ENCODE data around the gene DR1.
"Not testable (repeated sequence)": the region's sequence is repeated elsewhere in the genome, so short reads cannot be mapped to it uniquely, and the experiment has no call there.

Gene DR1

GRCh38 chr1:93374334-93375106 is 28.8 kb downstream of the DR1 start:
- no peak for DNase-seq (ENCODE audit: low read depth in 2 of 2, low spot score in 1 of 2)

GRCh38 chr1:93384656-93385055 is 38.9 kb downstream of the DR1 start:
- no peak for DNase-seq (ENCODE audit: low read depth in 2 of 2, low spot score in 1 of 2)

GRCh38 chr1:93386268-93386667 is 40.6 kb downstream of the DR1 start:
- not testable (repeated sequence) for DNase-seq (ENCODE audit: low read depth in 2 of 2, low spot score in 1 of 2)

GRCh38 chr1:93394514-93394913 is 48.8 kb downstream of the DR1 start:
- DNase-seq (ENCODE audit: low read depth in 2 of 2, low spot score in 1 of 2), result no peak

- DNase-seq (ENCODE audit: low read depth in 2 of 2, low spot score in 1 of 2), result no peak
These were observed 49.5 kb downstream of the DR1 start for GRCh38 chr1:93395195-93395594.

GRCh38 chr1:93399781-93400180 is 54.1 kb downstream of the DR1 start:
- DNase-seq (ENCODE audit: low read depth in 2 of 2, low spot score in 1 of 2), result no peak

- DNase-seq (ENCODE audit: low read depth in 2 of 2, low spot score in 1 of 2), result no peak
These were observed 62.5 kb downstream of the DR1 start for GRCh38 chr1:93408203-93408602.

- DNase-seq (ENCODE audit: low read depth in 2 of 2, low spot score in 1 of 2), result no peak
These were observed 65.3 kb downstream of the DR1 start for GRCh38 chr1:93411000-93411399.

GRCh38 chr1:93414749-93415148 is 69.0 kb downstream of the DR1 start:
- DNase-seq (ENCODE audit: low read depth in 2 of 2, low spot score in 1 of 2), result no peak

- DNase-seq (ENCODE audit: low read depth in 2 of 2, low spot score in 1 of 2), result no peak
These were observed 69.6 kb downstream of the DR1 start for GRCh38 chr1:93415296-93415695.

GRCh38 chr1:93416183-93416582 is 70.5 kb downstream of the DR1 start:
- DNase-seq (ENCODE audit: low read depth in 2 of 2, low spot score in 1 of 2), result no peak
